Measurements from ENCODE around the gene GALNT9. TPM values are rescaled to one million over a fixed set of nuclear protein-coding genes. Genes with fewer than 3 reads are reported as not detected.

The GALNT9 gene
- total RNA-seq, 1 experiment from 2014 or later = 2.6 TPM

GRCh38 chr12:132311201-132311915, 18.0 kb downstream of the GALNT9 start:
- H3K27me3 ChIP-seq (ENCODE audit: insufficient read depth, low read length) = no peaks in the 10 kb centered on the region
- H2AFZ ChIP-seq (ENCODE audit: low read depth, low read length, poor library complexity, severe bottlenecking) = no peak overlapping the region
- H4K20me1 ChIP-seq (ENCODE audit: insufficient read depth) = no peaks in the 10 kb centered on the region
- TF ChIP-seq POLR2AphosphoS5 (IDR thresholded peaks at IDR 0.05; ENCODE audit: low read depth, low read length) (no peak), RAD21 (IDR thresholded peaks at IDR 0.05; ENCODE audit: low read depth) (no peak)
- H3K4me3 ChIP-seq (replicated peaks in 1 of 2; ENCODE audit: low read depth in 1 of 2, low read length in 2 of 2) = no peak overlapping the region
- no peak overlapping the region for H3K9ac ChIP-seq (ENCODE audit: low read length)
- no TSS peak for BruUV-seq (replicated peaks)
- RAD21 ChIA-PET (ENCODE audit: low non-redundant PET in 1 of 2, low total read pairs in 2 of 2, uncharacterized antibody in 2 of 2, unreplicated experiment in 2 of 2) = no interaction called here
- CTCF ChIA-PET = no interaction called here
- no peaks in the 10 kb centered on the region for H3K36me3 ChIP-seq (ENCODE audit: control insufficient read depth in 1 of 2, insufficient read depth in 2 of 2, low read length in 2 of 2)
- intact Hi-C loops (cut with micrococcal nuclease) = no loop called here
- no peaks in the 10 kb centered on the region for H3K79me2 ChIP-seq (ENCODE audit: insufficient read depth, low read length)
- no peak overlapping the region for H3K4me2 ChIP-seq (ENCODE audit: low read length)
- H3K9me2 ChIP-seq (ENCODE audit: insufficient read depth) = no peaks in the 10 kb centered on the region
- DNase-seq (ENCODE audit: low read depth, low spot score) (no peak), ATAC-seq (no peak)
- no peak overlapping the region for H3K27ac ChIP-seq (ENCODE audit: low read depth, low read length)
- peaks cover 0 to 6% of the 10 kb centered on the region in 2 experiments; a peak in 2 of 4 replicates for H3K9me3 ChIP-seq (ENCODE audit: control insufficient read depth in 1 of 2, insufficient read depth in 1 of 2, low read depth in 1 of 2, low read length in 2 of 2)
- POLR2A ChIA-PET = no interaction called here
- no peaks in the 10 kb centered on the region for H3K4me1 ChIP-seq (ENCODE audit: control insufficient read depth in 1 of 2, insufficient read depth in 2 of 2, low read length in 2 of 2)

GRCh38 chr12:132310181-132311040, 19.0 kb downstream of the GALNT9 start:
- POLR2A ChIA-PET = no interaction called here
- Histone ChIP-seq H3K79me2 (ENCODE audit: insufficient read depth, low read length) (no peaks in the 10 kb centered on the region), H3K9me2 (ENCODE audit: insufficient read depth) (no peaks in the 10 kb centered on the region), H4K20me1 (ENCODE audit: insufficient read depth) (no peaks in the 10 kb centered on the region), H3K36me3 (ENCODE audit: control insufficient read depth in 1 of 2, insufficient read depth in 2 of 2, low read length in 2 of 2) (no peaks in the 10 kb centered on the region), H3K4me1 (ENCODE audit: control insufficient read depth in 1 of 2, insufficient read depth in 2 of 2, low read length in 2 of 2) (no peaks in the 10 kb centered on the region), H2AFZ (ENCODE audit: low read depth, low read length, poor library complexity, severe bottlenecking) (no peak overlapping the region), H3K9me3 (ENCODE audit: control insufficient read depth in 1 of 2, insufficient read depth in 1 of 2, low read depth in 1 of 2, low read length in 2 of 2) (peaks cover 0 to 6% of the 10 kb centered on the region in 2 experiments; a peak in 2 of 4 replicates), H3K27ac (ENCODE audit: low read depth, low read length) (no peak overlapping the region), H3K4me3 (replicated peaks in 1 of 2; ENCODE audit: low read depth in 1 of 2, low read length in 2 of 2) (no peak overlapping the region), H3K4me2 (ENCODE audit: low read length) (no peak overlapping the region), H3K27me3 (ENCODE audit: insufficient read depth, low read length) (no peaks in the 10 kb centered on the region), H3K9ac (ENCODE audit: low read length) (no peak overlapping the region)
- ATAC-seq = no peak
- CTCF ChIA-PET = no interaction called here
- RAD21 ChIA-PET (ENCODE audit: low non-redundant PET in 1 of 2, low total read pairs in 2 of 2, uncharacterized antibody in 2 of 2, unreplicated experiment in 2 of 2) = no interaction called here
- intact Hi-C loops (cut with micrococcal nuclease) = no loop called here
- no TSS peak for BruUV-seq (replicated peaks)
- no peak for DNase-seq (ENCODE audit: low read depth, low spot score)
- no peak for TF ChIP-seq CEBPB (IDR thresholded peaks at IDR 0.05; ENCODE audit: low read depth)
- TF ChIP-seq CBX3 (IDR thresholded peaks at IDR 0.05; ENCODE audit: low read depth) = no peak
- no peak for TF ChIP-seq ZBTB33 (IDR thresholded peaks at IDR 0.05; ENCODE audit: extremely low read depth, insufficient replicate concordance, low read length)
- no peak for TF ChIP-seq EZH2 (IDR thresholded peaks at IDR 0.05)
- no peak for TF ChIP-seq EGR1 (IDR thresholded peaks at IDR 0.05; ENCODE audit: low read depth)
- TF ChIP-seq ZNF274 (IDR thresholded peaks at IDR 0.05; ENCODE audit: low read depth, low read length) = no peak
- TF ChIP-seq JUND (IDR thresholded peaks at IDR 0.05) = no peak
- TF ChIP-seq SIN3A (IDR thresholded peaks at IDR 0.05; ENCODE audit: low read depth) = no peak
- TF ChIP-seq ELF1 (IDR thresholded peaks at IDR 0.05; ENCODE audit: borderline replicate concordance, low read depth) = no peak
- no peak for TF ChIP-seq POLR2A (IDR thresholded peaks at IDR 0.05; ENCODE audit: borderline replicate concordance, extremely low read depth, insufficient read depth, insufficient read length)
- TF ChIP-seq ZFX (IDR thresholded peaks at IDR 0.05) = no peak
- no peak for TF ChIP-seq SRF (IDR thresholded peaks at IDR 0.05; ENCODE audit: low read depth)
- TF ChIP-seq SP1 (IDR thresholded peaks at IDR 0.05; ENCODE audit: low read depth) = no peak
- no peak for TF ChIP-seq MAX (IDR thresholded peaks at IDR 0.05)
- TF ChIP-seq TCF7L2 (IDR thresholded peaks at IDR 0.05; ENCODE audit: borderline replicate concordance, extremely low read depth, insufficient read depth, insufficient read length) = no peak
- TF ChIP-seq ATF3 (IDR thresholded peaks at IDR 0.05) = no peak
- no peak for TF ChIP-seq YY1 (IDR thresholded peaks at IDR 0.05; ENCODE audit: extremely low read depth, insufficient replicate concordance, low read depth, low read length)

Measured in HCT116 (cell line).